ENCODE data around the gene SPATA9. TPM values are rescaled to one million over a fixed set of nuclear protein-coding genes. Genes with fewer than 3 reads are reported as not detected.

The SPATA9 gene
- total and polyA plus RNA-seq, 12 donors = 0.13 to 0.59 TPM; not detected in 10

- Histone ChIP-seq H3K27ac (no peak overlapping the region), H3K4me3 (no peak overlapping the region), H3K9me3 (no peaks in the 10 kb centered on the region), H3K27me3 (no peaks in the 10 kb centered on the region), H3K36me3 (no peaks in the 10 kb centered on the region), H3K4me1 (no peaks in the 10 kb centered on the region)
- no peak for TF ChIP-seq CTCF (IDR thresholded peaks at IDR 0.05)
- WGBS, 2 donors = 52 to 58% methylated on average over 7 of the region's 7 CpGs
- no peak for DNase-seq
- no peak for ATAC-seq
- intact Hi-C loops (cut with DNase I) = no loop called here
These were observed 15.2 kb upstream of the SPATA9 start for GRCh38 chr5:95697781-95698681.

GRCh38 chr5:95690333-95690732 lies 7.5 kb upstream of the SPATA9 start:
- H3K4me3 ChIP-seq = no peak overlapping the region
- no peaks in the 10 kb centered on the region for H3K36me3 ChIP-seq
- H3K27ac ChIP-seq = no peak overlapping the region
- H3K4me1 ChIP-seq = no peaks in the 10 kb centered on the region
- intact Hi-C loops (cut with DNase I) = no loop called here
- DNase-seq (no peak), ATAC-seq (no peak)
- no peaks in the 10 kb centered on the region for H3K27me3 ChIP-seq
- no peak for TF ChIP-seq CTCF (IDR thresholded peaks at IDR 0.05)
- H3K9me3 ChIP-seq = peaks cover 0 to 2% (median 0%) of the 10 kb centered on the region in 11 donors

- H3K4me1 ChIP-seq = no peaks in the 10 kb centered on the region
- peaks cover 0 to 2% (median 0%) of the 10 kb centered on the region in 11 donors for H3K9me3 ChIP-seq
- H3K4me3 ChIP-seq = no peak overlapping the region
- no peak for ATAC-seq
- DNase-seq = no peak
- H3K27me3 ChIP-seq = no peaks in the 10 kb centered on the region
- 96 to 100% methylated on average over 1 of the region's 1 CpG for WGBS, 2 donors
- H3K27ac ChIP-seq = no peak overlapping the region
- no peaks in the 10 kb centered on the region for H3K36me3 ChIP-seq
- no peak for TF ChIP-seq CTCF (IDR thresholded peaks at IDR 0.05)
- intact Hi-C loops (cut with DNase I) = no loop called here
These were observed 6.9 kb upstream of the SPATA9 start for GRCh38 chr5:95689680-95690079.

GRCh38 chr5:95686651-95687050 lies 3.9 kb upstream of the SPATA9 start:
- peaks cover 0 to 3% (median 0%) of the 10 kb centered on the region in 9 donors for H3K4me1 ChIP-seq
- WGBS, 2 donors = 65 to 77% methylated on average over 2 of the region's 2 CpGs
- no peak overlapping the region for H3K4me3 ChIP-seq
- no peak for DNase-seq
- no peak overlapping the region for H3K27ac ChIP-seq
- peaks cover 0 to 2% (median 0%) of the 10 kb centered on the region in 11 donors for H3K9me3 ChIP-seq
- no peak for TF ChIP-seq CTCF (IDR thresholded peaks at IDR 0.05)
- ATAC-seq = no peak
- intact Hi-C loops (cut with DNase I) = no loop called here
- H3K36me3 ChIP-seq = no peaks in the 10 kb centered on the region
- no peaks in the 10 kb centered on the region for H3K27me3 ChIP-seq
